ENCODE data around the gene TMEM144.
A peak's percentile ranks its signal among the peaks of the same experiment; 100 is the strongest.
"Not testable (repeated sequence)": the region's sequence is repeated elsewhere in the genome, so short reads cannot be mapped to it uniquely, and the experiment has no call there.

TMEM144 gene

DNA sequence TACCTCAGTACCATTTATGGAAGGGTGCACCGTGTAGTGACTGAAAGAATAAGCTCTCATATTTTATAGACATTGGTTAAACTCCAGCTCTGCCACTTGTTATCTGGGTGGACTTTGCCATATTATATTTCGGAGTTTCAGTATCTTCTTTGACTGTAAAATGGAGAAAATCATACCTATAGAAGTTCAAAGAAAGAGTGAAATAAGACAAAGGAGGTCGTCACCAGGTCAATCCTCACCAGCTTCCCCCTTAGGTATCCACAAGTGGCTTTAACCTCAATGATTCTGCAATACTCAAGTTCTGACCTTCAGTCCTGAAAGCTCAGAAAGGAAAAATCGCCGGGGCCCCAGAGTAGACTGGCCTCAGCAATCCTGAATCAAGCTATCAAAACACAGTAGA is 64.3 kb downstream of the TMEM144 start:
- TF ChIP-seq CTCF (IDR thresholded peaks at IDR 0.05; ENCODE audit: low read depth, low read length) = no peak
- no peak overlapping the region for H3K4me3 ChIP-seq (replicated peaks in 1 of 2; ENCODE audit: low read depth in 2 of 2, low read length in 2 of 2)
- DNase-seq (ENCODE audit: low read depth in 2 of 2) = no peak

GRCh38 chr4:158277558-158277957 is 67.3 kb downstream of the TMEM144 start:
- no peak for TF ChIP-seq CTCF (IDR thresholded peaks at IDR 0.05; ENCODE audit: low read depth, low read length)
- H3K4me3 ChIP-seq (replicated peaks in 1 of 2; ENCODE audit: low read depth in 2 of 2, low read length in 2 of 2) = no peak overlapping the region
- no peak for DNase-seq (ENCODE audit: low read depth in 2 of 2)

DNA sequence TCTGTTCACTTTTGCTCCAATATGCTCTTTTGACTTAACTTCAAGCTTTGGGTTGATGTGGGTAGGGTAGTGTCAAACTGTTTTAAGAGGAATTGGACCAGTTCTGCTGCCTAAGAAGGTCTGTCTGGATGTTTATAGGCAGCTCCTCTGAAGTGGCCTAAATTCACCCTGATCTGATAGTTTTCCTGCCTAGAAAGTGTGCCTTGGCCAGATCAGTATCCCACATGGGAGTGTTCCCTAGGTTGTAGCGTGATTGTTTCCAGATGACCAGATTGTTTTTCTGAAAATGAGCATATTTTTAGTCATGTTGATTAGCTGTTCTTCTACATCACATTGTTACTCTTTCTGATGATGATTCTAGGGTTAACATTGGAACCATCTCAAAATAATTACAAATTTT is 68.8 kb downstream of the TMEM144 start:
- H3K4me3 ChIP-seq (replicated peaks in 1 of 2; ENCODE audit: low read depth in 2 of 2, low read length in 2 of 2) = not testable (repeated sequence)
- DNase-seq (ENCODE audit: low read depth in 2 of 2) = peak in 1 of 2 donors; percentile 39

DNA sequence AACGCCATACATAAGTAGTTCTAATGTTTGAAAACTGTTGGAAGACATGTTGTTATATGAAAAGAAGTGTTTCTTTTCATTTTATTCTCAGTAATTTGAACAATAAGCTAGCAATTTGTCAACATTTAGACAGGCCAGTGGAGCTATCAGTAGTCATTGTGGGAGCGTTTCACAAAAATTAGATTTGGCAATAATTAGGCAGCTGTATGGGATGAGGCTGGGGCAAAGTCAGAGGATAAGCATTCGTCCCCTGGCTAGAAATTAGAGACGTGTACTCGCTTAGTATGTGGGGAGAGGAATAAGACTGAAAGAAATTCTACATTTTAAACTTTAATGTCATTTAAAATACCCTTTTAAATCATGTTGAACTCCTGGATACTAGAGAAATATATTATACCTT is 70.6 kb downstream of the TMEM144 start:
- no peak for TF ChIP-seq CTCF (IDR thresholded peaks at IDR 0.05; ENCODE audit: low read depth, low read length)
- peak; percentile 12 to 56 for DNase-seq (ENCODE audit: low read depth in 2 of 2)
- no peak overlapping the region for H3K4me3 ChIP-seq (replicated peaks in 1 of 2; ENCODE audit: low read depth in 2 of 2, low read length in 2 of 2)

DNA sequence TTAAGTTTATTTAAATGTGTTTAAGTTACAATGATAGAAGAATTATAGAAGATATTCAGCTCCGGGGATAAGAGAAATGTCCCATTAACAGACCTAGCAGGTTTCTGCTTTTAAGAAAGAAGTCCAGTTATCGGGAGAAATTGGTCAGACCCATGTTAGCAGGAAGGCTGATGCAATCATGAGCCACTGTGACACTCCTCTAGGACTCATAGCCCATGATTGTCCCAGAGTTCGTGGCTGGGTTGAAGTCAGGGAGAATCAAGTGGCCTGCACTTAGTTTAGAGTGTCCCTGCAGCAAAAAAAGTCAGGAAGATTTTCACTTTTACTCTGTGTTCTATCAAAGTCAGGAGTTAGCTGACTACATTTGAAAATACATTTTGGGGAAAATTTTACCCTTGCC is 72.0 kb downstream of the TMEM144 start:
- H3K4me3 ChIP-seq (replicated peaks in 1 of 2; ENCODE audit: low read depth in 2 of 2, low read length in 2 of 2) = no peak overlapping the region
- no peak for TF ChIP-seq CTCF (IDR thresholded peaks at IDR 0.05; ENCODE audit: low read depth, low read length)
- peak; percentile 8 to 63 for DNase-seq (ENCODE audit: low read depth in 2 of 2)

DNA sequence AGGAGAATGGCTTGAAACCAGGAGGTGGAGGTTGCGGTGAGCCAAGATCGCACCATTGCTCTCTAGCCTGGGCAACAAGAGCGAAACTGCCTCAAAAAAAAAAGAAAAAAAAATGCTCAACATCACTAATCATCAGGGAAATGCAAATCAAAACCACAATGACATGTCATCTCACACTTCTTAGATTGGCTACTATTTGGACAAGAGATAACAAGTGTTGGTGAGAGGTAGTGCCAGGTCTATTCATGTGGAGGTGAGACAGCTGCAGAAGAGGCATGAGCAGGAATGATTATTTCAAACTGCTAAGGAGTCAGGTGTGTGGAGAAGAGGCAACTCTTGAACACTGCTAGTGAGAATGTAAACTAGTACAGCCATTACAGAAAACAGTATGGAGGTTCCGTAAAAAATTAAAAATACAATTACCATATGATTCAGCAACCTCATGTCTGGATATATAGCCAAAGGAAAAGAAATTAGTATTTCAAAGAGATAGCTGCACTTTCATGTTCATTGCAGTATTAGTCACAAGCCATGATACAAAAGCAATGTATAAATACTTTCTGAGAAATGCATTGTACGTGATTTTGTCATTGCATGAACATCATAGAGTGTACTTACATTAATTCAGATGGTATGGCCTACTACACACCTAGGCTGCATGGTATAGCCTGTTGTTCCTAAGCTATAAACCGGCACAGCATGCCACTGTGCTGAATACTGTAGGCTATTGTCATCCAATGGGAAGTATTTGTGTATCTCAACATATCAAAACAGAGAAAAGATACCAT is 75.3 kb downstream of the TMEM144 start:
- no peak for TF ChIP-seq CTCF (IDR thresholded peaks at IDR 0.05; ENCODE audit: low read depth, low read length)
- no peak for DNase-seq (ENCODE audit: low read depth in 2 of 2)
- no peak overlapping the region for H3K4me3 ChIP-seq (replicated peaks in 1 of 2; ENCODE audit: low read depth in 2 of 2, low read length in 2 of 2)

DNA sequence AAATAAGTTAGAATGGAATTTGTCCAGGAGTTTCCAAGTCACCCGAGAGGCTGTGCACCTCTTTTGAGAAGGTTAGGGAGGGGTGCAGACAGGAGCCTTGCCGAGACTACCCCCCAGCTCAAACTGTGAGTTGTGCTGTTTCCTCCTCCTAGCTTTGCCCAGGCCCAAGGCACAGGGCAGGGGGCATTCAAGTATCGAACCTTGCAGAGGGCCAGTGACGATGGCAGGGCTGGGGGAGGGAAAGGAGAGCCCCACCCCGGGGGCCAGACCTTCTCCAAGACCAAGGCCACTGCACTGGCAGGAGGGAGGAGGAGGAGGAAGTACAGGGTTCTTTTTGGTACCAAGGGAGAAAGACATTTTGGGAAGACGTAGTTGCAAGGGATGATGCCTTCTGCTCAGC is 80.6 kb downstream of the TMEM144 start:
- H3K4me3 ChIP-seq (replicated peaks in 1 of 2; ENCODE audit: low read depth in 2 of 2, low read length in 2 of 2) = no peak overlapping the region
- TF ChIP-seq CTCF (IDR thresholded peaks at IDR 0.05; ENCODE audit: low read depth, low read length) = no peak
- no peak for DNase-seq (ENCODE audit: low read depth in 2 of 2)
